Ammon's horn (tissue), 1 donor: ENCODE measurements around the gene VAT1.
A peak's percentile ranks its signal among the peaks of the same experiment; 100 is the strongest.
"Not testable (repeated sequence)": the region's sequence is repeated elsewhere in the genome, so short reads cannot be mapped to it uniquely, and the experiment has no call there.

Experiments used
- DNase-seq: peaks from one replicate; pipeline ENCODE4 v3.0.0-alpha.2; 2016; ENCODE audit warnings: low spot score

VAT1 gene

DNA sequence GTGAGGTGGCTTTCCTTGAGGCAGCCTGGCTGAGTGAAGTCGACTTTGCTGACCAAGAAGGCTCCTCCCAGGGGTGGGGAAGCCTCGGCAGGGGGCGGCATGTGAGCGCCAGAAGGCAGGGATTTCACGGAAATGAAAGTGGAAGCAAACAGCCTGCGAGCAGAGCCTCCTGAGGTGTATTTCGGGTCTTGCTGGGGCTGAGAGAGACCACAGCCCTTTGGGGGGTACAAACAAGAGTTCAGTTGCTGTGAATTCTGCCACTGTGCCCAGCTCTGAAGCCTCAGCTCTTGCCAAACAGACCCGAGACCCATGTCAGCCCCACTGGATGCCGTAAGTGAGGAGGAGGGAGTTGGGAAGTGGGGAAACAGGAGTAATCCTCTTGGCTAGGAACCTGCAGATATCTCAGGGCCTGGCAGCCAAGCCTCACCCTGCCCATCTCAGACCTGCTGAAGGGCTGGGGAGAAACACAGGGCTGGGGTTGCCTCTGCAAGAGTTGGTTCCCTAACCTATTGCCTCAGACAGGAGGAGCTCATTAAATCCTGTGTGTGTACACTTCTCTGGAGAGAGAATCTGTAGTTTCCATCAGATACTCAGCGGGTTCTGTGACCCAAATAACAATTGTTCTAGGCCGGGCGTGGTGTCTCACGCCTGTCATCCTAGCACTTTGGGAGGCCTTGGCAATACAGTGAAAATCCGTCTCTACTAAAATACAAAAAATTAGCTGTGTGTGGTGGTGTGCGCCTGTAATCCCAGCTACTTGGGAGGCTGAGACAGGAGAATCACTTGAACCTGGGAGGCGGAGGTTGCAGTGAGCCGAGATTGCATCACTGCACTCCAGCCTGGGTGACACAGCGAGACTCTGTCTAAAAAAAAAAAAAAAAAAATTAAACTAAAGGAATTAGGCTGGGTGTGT lies 15.3 kb downstream of the VAT1 start, which contains the start of gene IFI35:
Gene IFI35 (plus strand): TSS at position 146 of the 913 bp plus-strand sequence. CDS start 164 bp downstream, at position 310.
- peak; percentile 86 for DNase-seq

DNA sequence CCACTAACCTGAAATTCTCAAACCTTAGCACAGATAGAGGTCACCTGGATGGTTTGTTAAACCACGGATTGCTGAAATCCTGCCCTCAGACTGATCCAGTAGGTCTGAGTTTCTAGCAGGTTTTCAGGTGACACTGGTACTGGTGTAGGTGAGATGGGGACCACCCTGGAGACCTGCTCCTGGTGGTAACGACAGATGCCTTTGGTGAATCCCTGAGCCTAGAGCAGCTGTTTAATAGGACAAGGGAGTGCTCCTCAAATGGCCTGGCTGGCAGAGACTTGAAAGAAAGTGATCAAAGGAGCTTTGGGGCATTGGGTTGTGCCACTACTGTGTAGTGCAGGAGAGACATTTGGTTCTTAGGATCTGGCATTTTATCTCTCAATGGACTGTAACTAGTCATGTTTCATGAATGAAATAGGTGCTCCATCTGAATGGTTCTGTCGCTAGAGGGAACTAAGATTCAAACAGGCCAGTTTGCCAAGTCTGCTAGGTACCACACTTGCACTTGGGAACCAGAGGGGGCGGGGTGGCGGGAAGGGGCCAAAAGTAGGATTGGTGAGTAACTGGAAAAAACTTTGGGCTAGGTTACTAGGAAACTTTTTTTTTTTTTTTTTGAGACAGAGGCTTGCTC lies 18.5 kb downstream of the VAT1 start:
- no peak for DNase-seq

DNA sequence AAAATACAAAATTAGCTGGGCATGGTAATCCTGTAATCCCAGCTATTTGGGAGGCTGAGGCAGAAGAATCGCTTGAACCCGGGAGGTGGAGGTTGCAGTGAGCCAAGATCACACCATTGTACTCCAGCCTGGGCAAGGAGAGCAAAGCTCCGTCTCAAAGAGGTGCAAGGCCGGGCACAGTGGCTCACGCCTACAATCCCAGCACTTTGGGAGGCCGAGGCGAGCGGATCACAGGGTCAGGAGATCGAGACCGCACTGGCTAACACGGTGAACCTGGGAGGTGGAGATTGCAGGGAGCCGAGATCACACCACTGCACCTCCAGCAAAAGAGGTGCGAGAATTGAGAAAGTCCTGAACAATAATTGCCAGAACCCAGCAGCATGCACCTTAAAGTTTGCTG lies 21.3 kb downstream of the VAT1 start:
- not testable (repeated sequence) for DNase-seq

DNA sequence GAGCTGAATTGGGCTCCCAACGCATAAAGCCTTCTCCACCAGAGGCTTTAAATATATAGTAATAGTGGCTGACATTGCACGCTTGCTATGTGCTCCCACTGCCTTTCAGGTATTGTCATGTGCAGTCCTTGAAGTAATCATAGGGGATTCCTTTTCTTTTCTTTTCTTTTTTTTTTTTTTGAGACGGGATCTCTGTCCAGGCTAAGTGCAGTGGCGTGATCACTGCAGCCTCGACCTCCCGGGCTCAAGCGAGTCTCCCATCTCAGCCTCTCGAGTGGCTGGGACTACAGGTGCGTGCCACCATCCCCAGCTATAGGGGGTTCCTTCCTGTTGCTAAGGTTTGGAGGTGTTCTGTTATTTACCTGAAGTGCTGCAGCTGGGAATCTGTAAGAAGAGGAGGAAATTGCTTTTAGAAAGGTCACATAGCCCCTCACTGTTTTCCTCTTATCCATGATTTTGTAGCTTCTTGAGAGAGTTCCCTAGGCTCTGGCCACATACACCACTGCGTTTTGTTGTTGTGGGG lies 23.1 kb downstream of the VAT1 start:
- no peak for DNase-seq

DNA sequence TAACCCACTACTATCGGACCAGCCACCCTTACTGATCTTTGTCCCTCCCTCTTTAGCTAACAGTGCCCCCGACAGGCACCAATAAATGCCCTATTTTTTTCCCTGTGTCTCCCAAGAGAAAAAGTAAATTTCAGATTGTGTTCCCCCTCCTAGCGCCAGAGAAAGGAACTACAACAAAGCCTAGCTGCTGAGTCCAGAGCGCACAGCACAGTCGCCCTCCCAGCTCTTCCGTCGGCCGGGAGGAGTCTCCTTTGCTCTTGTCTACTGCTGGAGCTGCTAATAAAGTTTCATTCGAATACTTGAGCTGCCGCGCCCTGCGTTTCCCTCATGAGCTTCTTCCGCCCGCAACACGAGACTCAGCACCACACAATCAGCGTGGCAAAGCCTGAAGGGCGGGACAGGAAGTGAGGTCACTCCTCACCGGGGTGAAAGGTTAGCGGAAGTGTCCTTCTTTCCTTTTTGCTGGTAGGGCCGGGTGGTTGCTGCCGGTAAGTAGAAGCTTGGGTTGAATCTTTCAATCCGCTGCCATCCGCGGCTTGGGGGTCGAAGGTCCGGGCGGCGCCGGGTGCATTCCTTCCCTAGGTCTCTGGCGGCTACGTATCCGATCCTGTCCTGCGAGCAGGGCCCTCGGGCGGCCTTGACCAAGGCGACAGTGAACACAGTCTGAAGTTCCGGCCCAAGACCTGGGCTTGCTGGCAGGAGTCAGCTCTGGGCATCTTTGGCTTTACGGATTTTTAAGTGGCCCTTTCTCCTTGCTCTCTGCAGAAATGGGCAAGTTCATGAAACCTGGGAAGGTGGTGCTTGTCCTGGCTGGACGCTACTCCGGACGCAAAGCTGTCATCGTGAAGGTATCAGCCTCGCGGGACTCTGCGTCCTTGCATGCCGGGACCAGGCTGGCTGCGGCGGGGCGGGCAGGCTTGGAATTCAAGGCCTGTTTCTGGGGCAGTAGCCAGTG lies 23.9 kb downstream of the VAT1 start, which contains the start of gene RPL27:
Gene RPL27 (plus strand): TSS at position 436 of the 955 bp plus-strand sequence. CDS start 332 bp downstream, at position 768.
- DNase-seq, result peak; percentile 100

DNA sequence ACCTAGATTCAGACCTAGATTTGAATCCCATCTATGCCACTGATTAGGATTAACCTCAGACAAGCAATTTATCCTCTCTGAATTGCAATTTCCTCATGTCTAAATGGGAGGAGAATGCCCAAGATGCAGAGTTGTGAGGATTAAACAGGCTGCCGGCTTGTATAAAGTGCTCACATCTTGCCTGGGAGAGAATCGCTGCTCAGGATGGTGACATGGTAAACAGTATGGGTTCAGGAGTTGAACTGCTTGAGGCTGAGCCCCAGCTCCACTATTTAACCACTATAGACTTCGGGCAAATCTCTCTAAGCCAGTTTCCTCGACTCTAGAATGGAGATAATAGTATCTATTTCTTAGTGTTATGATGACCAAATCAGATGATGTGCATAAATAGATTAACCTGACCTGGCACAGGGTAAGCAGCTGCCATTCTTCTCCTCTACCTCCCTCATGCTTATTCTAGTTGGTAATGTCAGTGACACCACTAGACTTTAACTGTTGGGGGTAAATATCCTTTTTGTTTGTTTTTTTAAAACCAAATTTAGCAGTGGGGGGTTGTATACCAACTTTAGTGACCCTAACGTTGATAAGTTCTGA lies 24.7 kb downstream of the VAT1 start:
- DNase-seq, result no peak

DNA sequence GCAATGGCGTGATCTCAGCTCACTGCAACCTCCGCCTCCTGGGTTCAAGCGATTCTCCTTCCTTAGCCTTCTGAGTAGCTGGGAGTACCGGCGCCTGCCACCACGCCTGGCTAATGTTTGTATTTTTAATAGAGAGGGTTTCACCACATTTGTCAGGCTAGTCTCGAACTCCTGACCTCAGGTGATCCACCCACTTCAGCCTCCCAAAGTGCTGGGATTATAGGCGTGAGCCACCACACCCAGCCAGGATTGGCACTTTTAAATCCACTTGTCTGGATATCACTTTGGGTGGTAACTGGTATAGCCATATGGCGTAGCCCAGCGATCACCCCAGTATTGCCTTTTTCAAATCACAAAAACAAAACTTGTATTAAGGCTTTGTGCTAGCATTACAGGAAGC lies 28.3 kb downstream of the VAT1 start:
- DNase-seq, result not testable (repeated sequence)

DNA sequence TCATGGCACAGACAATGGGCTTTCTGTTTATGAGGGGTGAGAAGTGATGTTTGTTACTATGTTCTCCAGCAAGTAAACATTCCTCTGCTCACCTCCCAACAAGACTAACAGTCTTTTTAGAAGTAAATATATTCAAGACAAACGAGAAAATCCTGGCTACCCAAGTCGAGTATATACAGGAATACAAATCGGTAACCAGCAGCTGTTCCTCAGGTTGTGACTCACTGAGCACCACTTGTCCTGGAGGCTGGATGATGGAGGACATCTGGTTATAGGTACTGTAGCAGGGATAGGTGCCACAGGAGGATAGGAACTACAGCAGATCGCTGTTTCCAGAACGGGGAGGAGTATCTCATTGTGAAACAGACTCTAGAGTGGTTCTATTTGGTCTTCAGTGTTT lies 29.3 kb downstream of the VAT1 start:
- DNase-seq, result no peak

DNA sequence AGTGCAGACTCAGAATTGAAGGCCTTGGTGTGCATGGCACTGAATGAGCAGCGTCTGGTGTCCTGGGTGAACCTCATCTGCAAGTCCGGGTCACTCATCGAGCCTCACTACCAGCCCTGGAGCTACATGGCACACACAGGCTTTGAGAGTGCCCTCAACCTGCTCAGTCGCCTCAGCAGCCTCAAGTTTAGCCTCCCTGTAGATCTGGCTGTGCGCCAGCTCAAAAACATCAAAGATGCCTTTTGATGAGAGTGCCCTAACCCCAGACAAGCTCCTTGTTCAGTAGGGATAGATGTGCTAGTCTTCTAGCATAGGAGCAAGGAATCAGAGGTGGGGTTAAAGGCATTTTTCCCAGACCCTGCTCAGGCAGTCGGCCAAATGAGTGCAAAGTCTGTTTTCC lies 30.7 kb downstream of the VAT1 start:
- no peak for DNase-seq

DNA sequence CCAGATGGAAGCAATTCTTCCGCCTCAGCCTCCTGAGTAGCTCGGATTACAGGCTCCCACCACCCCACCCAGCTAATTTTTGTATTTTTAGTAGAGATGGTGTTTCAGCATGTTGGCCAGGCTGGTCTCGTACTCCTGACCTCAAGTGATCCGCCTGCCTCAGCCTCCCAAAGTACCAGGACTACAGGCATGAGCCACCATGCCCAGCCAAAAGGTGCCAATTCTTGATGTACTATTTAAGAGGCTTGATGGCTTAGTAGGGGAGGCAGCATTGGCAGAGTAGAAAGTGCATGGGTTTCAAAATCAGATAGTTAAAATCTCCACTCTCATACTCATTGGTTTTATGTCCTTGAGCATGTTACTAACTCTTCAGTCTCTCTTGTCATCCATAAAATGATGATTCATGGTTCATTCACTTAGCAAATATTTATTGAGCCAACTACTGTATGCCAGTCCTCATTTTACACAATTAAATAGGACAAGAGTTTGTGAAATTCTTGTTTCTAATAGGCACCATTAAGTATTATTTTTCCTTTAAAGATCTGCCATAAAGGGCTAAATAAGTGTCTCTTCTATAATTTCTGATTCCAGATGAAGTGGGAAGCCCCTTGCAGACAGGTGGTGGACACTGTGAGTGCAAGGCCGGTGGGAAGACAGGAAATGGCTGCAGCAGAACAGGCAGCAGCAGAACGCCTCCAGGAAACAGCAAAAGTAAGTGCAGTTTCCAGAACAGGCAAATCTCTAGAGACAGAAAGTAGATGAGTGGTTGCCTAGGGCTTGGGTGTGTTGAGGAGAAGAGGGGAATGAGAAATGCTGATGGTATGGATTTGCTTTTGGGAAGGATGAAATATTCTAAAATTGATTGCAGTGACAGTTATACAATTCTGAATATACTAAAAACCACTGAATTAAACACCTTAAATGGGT lies 32.2 kb downstream of the VAT1 start:
- DNase-seq, result no peak

DNA sequence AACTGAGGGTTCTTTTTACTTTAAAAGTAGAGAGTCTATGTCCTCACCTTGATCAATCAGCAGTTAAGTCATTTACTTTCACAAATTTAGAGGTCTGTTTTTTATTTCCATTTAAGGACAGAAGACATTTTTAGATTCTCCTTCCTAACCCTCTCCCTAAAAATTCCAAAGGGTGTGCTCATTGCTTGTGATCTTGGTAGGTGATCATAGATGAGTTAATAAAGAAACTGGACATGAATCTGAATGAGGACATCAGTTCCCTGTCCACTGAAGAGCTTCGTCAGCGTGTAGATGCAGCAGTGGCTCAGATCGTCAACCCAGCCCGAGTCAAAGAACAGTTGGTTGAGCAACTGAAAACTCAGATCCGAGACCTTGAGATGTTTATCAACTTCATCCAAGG lies 33.0 kb downstream of the VAT1 start:
- DNase-seq, result no peak

DNA sequence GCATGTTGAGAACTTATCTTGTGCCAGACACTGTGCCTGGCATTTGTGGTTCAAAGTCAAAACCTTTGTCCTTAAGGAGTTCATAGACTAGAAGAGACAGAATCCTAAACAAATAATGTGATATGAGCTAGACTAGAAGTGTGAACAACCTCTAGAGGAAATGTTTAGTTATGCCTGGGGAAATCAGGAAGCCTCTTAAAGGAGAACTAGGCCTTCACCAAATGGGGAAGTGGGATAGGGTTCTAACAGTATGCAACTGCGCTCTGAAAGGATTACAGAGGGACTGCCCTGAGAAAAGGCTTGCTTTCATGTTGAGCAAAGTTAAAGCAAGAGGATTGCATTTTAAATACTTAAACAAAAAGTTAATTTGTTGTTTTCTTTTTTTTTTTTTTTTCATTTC lies 37.0 kb downstream of the VAT1 start:
- DNase-seq, result peak; percentile 65

DNA sequence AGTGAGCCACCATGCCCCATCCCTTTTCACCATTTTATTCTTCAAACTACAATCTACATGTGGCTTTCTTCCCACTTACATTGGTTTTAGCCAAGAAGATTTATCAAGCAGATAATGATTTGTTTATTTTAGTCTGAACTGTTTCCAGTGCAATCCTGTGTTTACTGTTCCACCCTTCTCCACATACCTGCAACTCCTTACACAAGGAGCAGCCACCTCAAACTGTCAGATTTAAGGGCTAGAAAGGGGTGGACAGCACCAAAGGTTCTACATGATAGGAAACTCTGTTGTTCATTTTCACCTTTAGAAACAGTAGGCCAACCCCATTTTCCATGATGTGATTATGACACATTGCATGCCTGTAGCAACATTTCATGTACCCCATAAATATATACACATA lies 39.9 kb downstream of the VAT1 start:
- no peak for DNase-seq

DNA sequence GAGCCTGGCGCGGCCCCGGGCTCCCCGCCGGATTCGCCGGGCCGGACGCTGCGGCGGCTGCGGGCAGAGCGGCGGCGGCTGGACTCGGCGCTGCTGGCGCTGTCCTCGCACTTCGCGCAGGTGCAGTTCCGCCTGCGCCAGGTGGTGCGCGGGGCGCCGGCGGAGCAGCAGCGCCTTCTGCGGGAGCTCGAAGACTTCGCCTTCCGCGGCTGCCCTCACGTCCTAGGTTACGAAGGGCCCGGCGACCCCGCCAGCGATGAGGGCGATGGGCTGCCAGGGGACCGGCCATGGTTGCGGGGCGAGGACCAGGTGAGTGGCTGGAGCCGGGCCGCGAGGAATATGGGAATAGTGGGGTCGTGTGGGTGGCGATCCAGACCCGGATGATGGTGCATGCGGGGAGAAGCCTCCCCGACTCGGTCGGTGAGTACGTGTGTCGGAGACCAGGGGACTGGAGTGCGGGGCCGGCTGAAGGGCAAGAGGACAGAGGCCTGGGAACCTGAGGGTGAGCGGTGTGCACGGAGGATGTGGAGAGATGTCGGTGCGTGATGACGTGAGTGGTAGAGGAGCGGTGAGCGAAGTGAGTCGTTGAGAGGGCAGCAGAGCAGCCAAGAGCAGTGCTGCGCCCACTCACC lies 41.3 kb downstream of the VAT1 start:
- peak; percentile 70 for DNase-seq

DNA sequence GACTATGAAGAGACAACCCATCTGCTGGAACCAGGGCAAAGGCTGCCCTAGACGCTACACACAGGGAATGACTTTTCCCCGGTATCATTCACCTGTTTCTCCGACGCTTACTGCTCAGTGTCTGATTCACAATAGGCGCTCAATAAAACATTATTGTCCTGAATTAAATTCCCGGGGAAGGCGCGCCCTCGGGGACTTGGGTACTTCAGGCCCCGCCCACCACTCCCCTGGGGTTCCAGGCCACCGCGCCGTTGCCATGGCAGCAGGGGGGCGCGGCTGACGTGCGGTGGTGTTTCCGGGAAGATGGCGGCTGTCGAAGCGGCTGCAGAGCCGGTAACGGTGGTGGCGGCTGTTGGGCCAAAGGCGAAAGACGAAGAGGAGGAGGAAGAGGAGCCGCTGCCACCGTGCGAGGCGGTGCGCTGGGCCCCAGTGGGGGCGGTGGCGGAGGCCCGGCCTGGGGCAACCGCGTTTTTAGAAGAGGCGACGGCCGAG lies 41.9 kb downstream of the VAT1 start, which contains the start of gene RUNDC1:
Gene RUNDC1 (plus strand): TSS at position 292 of the 492 bp plus-strand sequence. CDS start 12 bp downstream, at position 304.
- DNase-seq, result peak; percentile 95

DNA sequence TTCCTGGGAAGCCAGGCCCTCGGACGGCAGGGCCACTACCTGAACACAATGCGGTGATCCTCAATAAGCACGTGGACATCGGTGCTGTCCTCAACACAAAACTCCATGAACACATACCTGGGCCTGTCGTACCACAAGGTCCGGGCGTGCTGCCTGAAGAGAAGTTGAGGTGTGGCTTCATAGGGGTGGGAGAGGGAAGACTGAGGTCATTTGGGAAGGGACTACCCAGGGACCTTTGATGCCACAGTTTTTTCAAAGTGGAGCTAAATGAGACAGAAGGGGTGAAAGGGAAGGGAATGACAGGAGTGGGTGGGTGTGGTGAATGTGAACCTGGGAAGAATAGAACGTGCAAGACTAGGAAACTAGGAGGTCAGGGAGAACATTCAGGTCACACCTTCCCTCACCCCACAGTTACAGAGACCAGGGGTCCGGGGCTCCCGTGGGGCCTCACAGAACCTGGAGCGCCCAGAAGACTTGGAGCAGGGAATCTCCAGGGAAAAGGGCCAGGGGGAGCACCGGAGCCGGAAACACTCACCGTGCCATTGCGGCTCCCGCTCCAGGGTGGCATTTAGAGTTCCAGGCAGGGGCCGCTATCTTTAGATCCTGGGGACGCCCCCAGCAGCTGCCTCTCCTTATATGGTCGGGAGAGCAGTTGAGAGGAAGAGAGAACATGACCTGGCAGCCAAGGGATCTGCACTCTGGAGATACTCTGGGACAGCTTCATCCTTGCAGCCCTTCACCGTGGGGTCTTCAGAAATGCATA lies 42.5 kb downstream of the VAT1 start, which contains the start of gene PTGES3L:
Gene PTGES3L (minus strand): TSS at position 570 of the 763 bp plus-strand sequence. CDS start 27 bp downstream, at position 543.
- peak; percentile 33 for DNase-seq

DNA sequence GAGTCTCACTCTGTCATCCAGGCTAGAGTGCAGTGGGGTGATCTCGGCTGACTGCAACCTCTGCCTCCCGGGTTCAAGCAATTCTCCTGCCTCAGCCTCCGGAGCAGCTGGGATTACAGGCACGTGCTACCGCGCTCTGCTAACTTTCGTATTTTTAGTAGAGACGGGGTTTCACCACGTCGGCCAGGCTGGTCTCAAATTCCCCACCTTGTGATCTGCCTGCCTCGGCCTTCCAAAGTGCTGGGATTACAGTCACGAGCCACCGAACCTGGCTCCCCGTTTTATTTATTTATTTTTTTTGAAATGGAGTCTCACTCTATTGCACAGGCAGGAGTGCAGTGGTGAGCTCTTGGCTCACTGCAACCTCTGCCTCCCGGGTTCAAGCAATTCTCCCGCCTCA lies 46.5 kb downstream of the VAT1 start:
- not testable (repeated sequence) for DNase-seq

DNA sequence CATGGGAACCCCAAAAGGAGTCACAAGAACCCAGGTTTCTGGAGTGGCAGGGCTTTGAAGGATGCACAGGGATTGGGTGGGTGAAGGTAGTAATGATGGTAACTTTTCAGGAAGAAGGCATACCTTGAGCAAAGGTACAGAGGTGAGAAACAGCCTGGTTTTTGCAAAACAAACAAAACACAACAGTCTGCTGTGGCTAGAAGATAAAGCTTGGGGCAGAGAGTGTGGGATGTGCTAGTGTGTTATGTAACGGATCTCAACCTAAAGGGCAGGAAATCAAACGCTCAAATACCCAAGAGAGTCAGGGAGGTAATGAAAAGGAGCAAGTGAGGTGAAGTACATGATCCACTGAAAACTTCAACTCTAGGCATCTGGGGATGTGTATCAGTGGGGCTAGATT lies 46.9 kb downstream of the VAT1 start:
- no peak for DNase-seq
